ENCODE data around the gene SESN3. TPM values are rescaled to one million over a fixed set of nuclear protein-coding genes. Genes with fewer than 3 reads are reported as not detected.

The SESN3 gene
- polyA plus RNA-seq, 1 of the 3 experiments (the other 2 are of a cell fraction) = 1.7 TPM

DNA sequence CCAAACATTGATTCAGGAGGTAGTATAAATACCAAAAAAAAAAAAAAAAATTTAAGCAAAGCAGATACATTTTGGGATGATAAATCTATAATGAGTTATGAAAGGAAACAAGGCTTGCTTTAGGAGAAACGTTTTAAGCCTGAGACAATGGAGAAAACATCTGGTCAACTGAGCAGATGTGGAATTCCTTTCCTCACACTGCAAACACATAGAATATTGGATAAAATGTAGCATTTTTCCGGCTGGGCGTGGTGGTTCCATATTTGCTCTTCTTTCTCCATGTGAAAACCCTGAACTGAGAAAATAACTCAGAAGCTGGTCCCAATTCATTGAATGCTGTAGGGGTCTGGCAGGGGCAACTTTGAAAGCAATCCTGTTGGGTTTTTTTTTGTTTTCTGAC, 107.4 kb downstream of the SESN3 start:
- no peaks in the 10 kb centered on the region for H3K79me2 ChIP-seq (ENCODE audit: insufficient read depth)
- no peaks in the 10 kb centered on the region for H3K27me3 ChIP-seq (ENCODE audit: insufficient read depth)
- H3K9me3 ChIP-seq = no peaks in the 10 kb centered on the region
- H3K4me2 ChIP-seq = no peak overlapping the region
- H3K9ac ChIP-seq = no peak overlapping the region
- ChIA-PET CTCF (no interaction called here), POLR2A (no interaction called here)
- WGBS (ENCODE audit: low lambda C conversion rate) = 91% methylated on average over 3 of the region's 3 CpGs
- H3K4me3 ChIP-seq (ENCODE audit: low read depth in 2 of 2, low read length in 1 of 2) = no peak overlapping the region
- H3K27ac ChIP-seq (ENCODE audit: low read depth in 2 of 2, low read length in 1 of 2) = no peak overlapping the region
- H3K9me2 ChIP-seq = no peaks in the 10 kb centered on the region
- H3F3A ChIP-seq (replicated peaks; ENCODE audit: insufficient read depth) = no peaks in the 10 kb centered on the region
- no peaks in the 10 kb centered on the region for H4K20me1 ChIP-seq (ENCODE audit: insufficient read depth)
- peaks cover 0 to 4% of the 10 kb centered on the region in 2 experiments; a peak in 1 of 4 replicates for H3K4me1 ChIP-seq (ENCODE audit: control insufficient read depth in 1 of 2, insufficient read depth in 2 of 2, low read depth in 1 of 2, low read length in 1 of 2)
- no peak overlapping the region for H2AFZ ChIP-seq (ENCODE audit: low read depth)
- no peaks in the 10 kb centered on the region for H3K36me3 ChIP-seq (replicated peaks in 1 of 2; ENCODE audit: control insufficient read depth in 1 of 2, insufficient read depth in 2 of 2, low read length in 1 of 2)
- DNase-seq = no peak
- TF ChIP-seq, protein P1, sequence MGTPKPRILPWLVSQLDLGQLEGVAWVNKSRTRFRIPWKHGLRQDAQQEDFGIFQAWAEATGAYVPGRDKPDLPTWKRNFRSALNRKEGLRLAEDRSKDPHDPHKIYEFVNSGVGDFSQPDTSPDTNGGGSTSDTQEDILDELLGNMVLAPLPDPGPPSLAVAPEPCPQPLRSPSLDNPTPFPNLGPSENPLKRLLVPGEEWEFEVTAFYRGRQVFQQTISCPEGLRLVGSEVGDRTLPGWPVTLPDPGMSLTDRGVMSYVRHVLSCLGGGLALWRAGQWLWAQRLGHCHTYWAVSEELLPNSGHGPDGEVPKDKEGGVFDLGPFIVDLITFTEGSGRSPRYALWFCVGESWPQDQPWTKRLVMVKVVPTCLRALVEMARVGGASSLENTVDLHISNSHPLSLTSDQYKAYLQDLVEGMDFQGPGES (IDR thresholded peaks at IDR 0.05; ENCODE audit: low read depth, low read length) = no peak
- TF ChIP-seq EZH2phosphoT487 (IDR thresholded peaks at IDR 0.05; ENCODE audit: borderline replicate concordance, low read depth) = no peak
- TF ChIP-seq, protein P2, sequence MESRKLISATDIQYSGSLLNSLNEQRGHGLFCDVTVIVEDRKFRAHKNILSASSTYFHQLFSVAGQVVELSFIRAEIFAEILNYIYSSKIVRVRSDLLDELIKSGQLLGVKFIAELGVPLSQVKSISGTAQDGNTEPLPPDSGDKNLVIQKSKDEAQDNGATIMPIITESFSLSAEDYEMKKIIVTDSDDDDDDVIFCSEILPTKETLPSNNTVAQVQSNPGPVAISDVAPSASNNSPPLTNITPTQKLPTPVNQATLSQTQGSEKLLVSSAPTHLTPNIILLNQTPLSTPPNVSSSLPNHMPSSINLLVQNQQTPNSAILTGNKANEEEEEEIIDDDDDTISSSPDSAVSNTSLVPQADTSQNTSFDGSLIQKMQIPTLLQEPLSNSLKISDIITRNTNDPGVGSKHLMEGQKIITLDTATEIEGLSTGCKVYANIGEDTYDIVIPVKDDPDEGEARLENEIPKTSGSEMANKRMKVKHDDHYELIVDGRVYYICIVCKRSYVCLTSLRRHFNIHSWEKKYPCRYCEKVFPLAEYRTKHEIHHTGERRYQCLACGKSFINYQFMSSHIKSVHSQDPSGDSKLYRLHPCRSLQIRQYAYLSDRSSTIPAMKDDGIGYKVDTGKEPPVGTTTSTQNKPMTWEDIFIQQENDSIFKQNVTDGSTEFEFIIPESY (IDR thresholded peaks at IDR 0.05; ENCODE audit: borderline replicate concordance, low read depth) = no peak
- TF ChIP-seq, protein P3, sequence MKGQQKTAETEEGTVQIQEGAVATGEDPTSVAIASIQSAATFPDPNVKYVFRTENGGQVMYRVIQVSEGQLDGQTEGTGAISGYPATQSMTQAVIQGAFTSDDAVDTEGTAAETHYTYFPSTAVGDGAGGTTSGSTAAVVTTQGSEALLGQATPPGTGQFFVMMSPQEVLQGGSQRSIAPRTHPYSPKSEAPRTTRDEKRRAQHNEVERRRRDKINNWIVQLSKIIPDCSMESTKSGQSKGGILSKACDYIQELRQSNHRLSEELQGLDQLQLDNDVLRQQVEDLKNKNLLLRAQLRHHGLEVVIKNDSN (IDR thresholded peaks at IDR 0.05; ENCODE audit: borderline replicate concordance, low read depth) = no peak

DNA sequence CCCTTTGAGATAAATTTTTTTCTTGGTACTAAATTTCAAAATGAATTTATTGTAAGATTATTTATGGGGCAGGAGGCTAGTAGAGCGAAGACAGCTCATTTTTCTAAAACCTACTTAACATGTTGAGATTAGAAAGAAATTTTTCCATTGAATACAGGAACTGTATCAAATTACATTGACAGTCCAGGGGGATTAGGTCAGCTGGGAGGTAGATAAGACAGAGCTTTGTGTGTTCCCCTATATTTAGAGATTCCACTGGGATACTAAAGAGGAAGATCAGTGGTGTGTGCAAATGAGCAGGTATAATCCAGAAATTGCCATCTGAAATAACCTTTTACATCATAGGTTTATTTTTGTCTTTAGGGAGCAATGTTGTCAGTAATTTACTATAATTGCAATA, 109.3 kb downstream of the SESN3 start:
- WGBS (ENCODE audit: low lambda C conversion rate) = 76% methylated on average over 1 of the region's 1 CpG
- ChIA-PET CTCF (no interaction called here), POLR2A (no interaction called here)
- H3F3A ChIP-seq (replicated peaks; ENCODE audit: insufficient read depth) = no peaks in the 10 kb centered on the region
- no peaks in the 10 kb centered on the region; the same call in 1 of the 2 replicates for H3K79me2 ChIP-seq (ENCODE audit: insufficient read depth)
- DNase-seq = no peak
- no peaks in the 10 kb centered on the region for H3K27me3 ChIP-seq (ENCODE audit: insufficient read depth)
- H3K9me2 ChIP-seq = no peaks in the 10 kb centered on the region
- H3K9ac ChIP-seq = no peak overlapping the region
- H3K4me2 ChIP-seq = no peak overlapping the region
- TF ChIP-seq FOSL2 (IDR thresholded peaks at IDR 0.05; ENCODE audit: borderline replicate concordance, low read depth) (no peak), RAD21 (IDR thresholded peaks at IDR 0.05; ENCODE audit: low read length) (no peak), POLR2AphosphoS5 (IDR thresholded peaks at IDR 0.05; ENCODE audit: low read depth, low read length) (no peak), EZH2phosphoT487 (IDR thresholded peaks at IDR 0.05; ENCODE audit: borderline replicate concordance, low read depth) (no peak), MEF2A (IDR thresholded peaks at IDR 0.05; ENCODE audit: borderline replicate concordance, low read depth) (no peak), RXRA (IDR thresholded peaks at IDR 0.05; ENCODE audit: borderline replicate concordance, low read depth) (no peak), TEAD4 (IDR thresholded peaks at IDR 0.05; ENCODE audit: borderline replicate concordance, insufficient read depth) (no peak), SIN3A (IDR thresholded peaks at IDR 0.05; ENCODE audit: borderline replicate concordance, low read depth, low read length) (no peak), EP300 (IDR thresholded peaks at IDR 0.05; ENCODE audit: borderline replicate concordance in 1 of 2, low read depth in 1 of 2, low read length in 1 of 2) (no peak), SMC3 (IDR thresholded peaks at IDR 0.05; ENCODE audit: low read depth, low read length) (no peak), TCF12 (IDR thresholded peaks at IDR 0.05) (peak; percentile 25; the same call in 1 of the 2 replicates)
- TF ChIP-seq, protein P3 (IDR thresholded peaks at IDR 0.05; ENCODE audit: borderline replicate concordance, low read depth) = no peak
- TF ChIP-seq, protein P4, sequence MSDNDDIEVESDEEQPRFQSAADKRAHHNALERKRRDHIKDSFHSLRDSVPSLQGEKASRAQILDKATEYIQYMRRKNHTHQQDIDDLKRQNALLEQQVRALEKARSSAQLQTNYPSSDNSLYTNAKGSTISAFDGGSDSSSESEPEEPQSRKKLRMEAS (IDR thresholded peaks at IDR 0.05; ENCODE audit: low read depth) = no peak
- TF ChIP-seq, protein P5, sequence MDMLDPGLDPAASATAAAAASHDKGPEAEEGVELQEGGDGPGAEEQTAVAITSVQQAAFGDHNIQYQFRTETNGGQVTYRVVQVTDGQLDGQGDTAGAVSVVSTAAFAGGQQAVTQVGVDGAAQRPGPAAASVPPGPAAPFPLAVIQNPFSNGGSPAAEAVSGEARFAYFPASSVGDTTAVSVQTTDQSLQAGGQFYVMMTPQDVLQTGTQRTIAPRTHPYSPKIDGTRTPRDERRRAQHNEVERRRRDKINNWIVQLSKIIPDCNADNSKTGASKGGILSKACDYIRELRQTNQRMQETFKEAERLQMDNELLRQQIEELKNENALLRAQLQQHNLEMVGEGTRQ (IDR thresholded peaks at IDR 0.05; ENCODE audit: borderline replicate concordance, low read depth, low read length) = no peak
- TF ChIP-seq, protein P6, sequence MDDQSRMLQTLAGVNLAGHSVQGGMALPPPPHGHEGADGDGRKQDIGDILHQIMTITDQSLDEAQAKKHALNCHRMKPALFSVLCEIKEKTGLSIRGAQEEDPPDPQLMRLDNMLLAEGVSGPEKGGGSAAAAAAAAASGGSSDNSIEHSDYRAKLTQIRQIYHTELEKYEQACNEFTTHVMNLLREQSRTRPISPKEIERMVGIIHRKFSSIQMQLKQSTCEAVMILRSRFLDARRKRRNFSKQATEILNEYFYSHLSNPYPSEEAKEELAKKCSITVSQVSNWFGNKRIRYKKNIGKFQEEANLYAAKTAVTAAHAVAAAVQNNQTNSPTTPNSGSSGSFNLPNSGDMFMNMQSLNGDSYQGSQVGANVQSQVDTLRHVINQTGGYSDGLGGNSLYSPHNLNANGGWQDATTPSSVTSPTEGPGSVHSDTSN (IDR thresholded peaks at IDR 0.05) = peak; percentile 39
- TF ChIP-seq, protein P1 (IDR thresholded peaks at IDR 0.05; ENCODE audit: low read depth, low read length) = no peak
- H3K4me1 ChIP-seq (ENCODE audit: control insufficient read depth in 1 of 2, insufficient read depth in 2 of 2, low read depth in 1 of 2, low read length in 1 of 2) = peaks cover 0 to 4% of the 10 kb centered on the region in 2 experiments; a peak in 1 of 4 replicates
- no peak overlapping the region for H2AFZ ChIP-seq (ENCODE audit: low read depth)
- H3K36me3 ChIP-seq (replicated peaks in 1 of 2; ENCODE audit: control insufficient read depth in 1 of 2, insufficient read depth in 2 of 2, low read length in 1 of 2) = no peaks in the 10 kb centered on the region
- H3K9me3 ChIP-seq = no peaks in the 10 kb centered on the region
- no peak overlapping the region for H3K4me3 ChIP-seq (ENCODE audit: low read depth in 2 of 2, low read length in 1 of 2)
- no peaks in the 10 kb centered on the region for H4K20me1 ChIP-seq (ENCODE audit: insufficient read depth)
- H3K27ac ChIP-seq (ENCODE audit: low read depth in 2 of 2, low read length in 1 of 2) = no peak overlapping the region

Data from SK-N-SH (cell line).